ENCODE data around the gene LSM11. TPM values are rescaled to one million over a fixed set of nuclear protein-coding genes. Genes with fewer than 3 reads are reported as not detected.

The LSM11 gene
- total RNA-seq, 1 donor, result 4.9 TPM

DNA sequence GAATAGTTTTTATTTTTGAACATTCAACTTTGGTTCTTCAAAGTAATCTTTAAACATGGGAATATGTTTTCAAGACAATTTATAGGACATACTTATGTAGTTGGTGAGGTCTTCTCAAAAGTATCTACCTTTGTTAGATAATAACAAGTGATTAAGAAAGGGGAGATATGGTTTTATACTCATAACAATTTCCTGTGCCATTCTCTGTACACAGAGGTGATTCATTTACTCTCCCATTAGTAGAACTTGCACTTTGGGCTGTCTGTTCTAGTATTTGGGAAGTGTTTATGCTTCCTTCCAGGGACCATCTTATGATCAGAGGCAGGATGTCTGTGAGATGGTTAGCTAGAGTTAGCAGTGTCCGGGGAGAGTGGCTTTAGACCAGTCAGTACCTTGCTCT is 15.2 kb downstream of the LSM11 start:
- H3K4me3 ChIP-seq (ENCODE audit: low read depth, low read length), result no peak overlapping the region
- TF ChIP-seq CTCF (IDR thresholded peaks at IDR 0.05; ENCODE audit: insufficient read depth, low read length), result no peak
- no peak for DNase-seq (ENCODE audit: low read depth)

GRCh38 chr5:157761690-157762621 is 18.4 kb downstream of the LSM11 start:
- peak; percentile 77 for TF ChIP-seq CTCF (IDR thresholded peaks at IDR 0.05; ENCODE audit: insufficient read depth, low read length)
- no peak overlapping the region for H3K4me3 ChIP-seq (ENCODE audit: low read depth, low read length)
- peak; percentile 77 for DNase-seq (ENCODE audit: low read depth)

DNA sequence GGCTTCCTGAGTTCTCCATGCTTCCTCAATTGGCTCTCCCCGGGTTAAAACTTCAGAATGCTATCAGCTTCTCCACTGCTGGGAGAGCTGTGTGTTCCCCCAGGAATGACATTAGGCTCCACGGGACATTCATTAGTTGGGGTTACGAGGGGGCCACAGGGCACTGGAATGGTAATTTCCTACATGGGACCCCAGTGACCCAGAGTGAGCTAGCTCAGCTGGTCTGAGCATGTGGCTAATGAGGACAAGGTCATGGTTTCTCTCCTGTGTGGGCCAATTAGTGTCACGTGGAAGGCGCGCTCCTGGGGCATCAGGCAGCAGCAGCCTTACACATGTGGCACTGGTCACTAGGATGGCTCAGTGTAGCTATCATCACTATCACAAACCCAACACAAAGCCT is 21.0 kb downstream of the LSM11 start:
- no peak for TF ChIP-seq CTCF (IDR thresholded peaks at IDR 0.05; ENCODE audit: insufficient read depth, low read length)
- no peak for DNase-seq (ENCODE audit: low read depth)
- H3K4me3 ChIP-seq (ENCODE audit: low read depth, low read length), result no peak overlapping the region

- H3K4me3 ChIP-seq (ENCODE audit: low read depth, low read length), result no peak overlapping the region
- TF ChIP-seq CTCF (IDR thresholded peaks at IDR 0.05; ENCODE audit: insufficient read depth, low read length), result no peak
- DNase-seq (ENCODE audit: low read depth), result no peak
Measured at GRCh38 chr5:157766442-157766841, 22.9 kb downstream of the LSM11 start.

- no peak for TF ChIP-seq CTCF (IDR thresholded peaks at IDR 0.05; ENCODE audit: insufficient read depth, low read length)
- H3K4me3 ChIP-seq (ENCODE audit: low read depth, low read length), result no peak overlapping the region
- DNase-seq (ENCODE audit: low read depth), result no peak
Measured at GRCh38 chr5:157766902-157767301, 23.4 kb downstream of the LSM11 start.

DNA sequence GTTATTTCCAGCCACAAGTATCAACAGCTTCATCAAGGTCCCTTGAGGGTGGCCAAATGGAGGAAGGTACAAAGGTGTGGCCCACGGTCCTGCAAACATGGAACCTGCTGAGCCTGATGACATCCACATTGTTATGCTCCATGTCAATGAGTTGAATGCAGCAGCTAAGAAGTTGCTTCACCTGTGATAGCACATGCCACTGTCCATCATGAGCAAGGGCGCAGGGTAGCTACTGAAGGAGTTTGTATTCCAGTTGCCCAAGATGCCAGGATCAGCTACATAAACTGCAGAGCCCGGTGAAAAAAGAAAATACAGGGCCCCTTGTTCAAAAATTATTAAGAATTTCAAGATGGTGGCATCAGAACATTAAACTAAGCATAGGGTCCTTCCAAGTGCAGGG is 24.2 kb downstream of the LSM11 start:
- no peak for DNase-seq (ENCODE audit: low read depth)
- no peak overlapping the region for H3K4me3 ChIP-seq (ENCODE audit: low read depth, low read length)
- no peak for TF ChIP-seq CTCF (IDR thresholded peaks at IDR 0.05; ENCODE audit: insufficient read depth, low read length)
